ENCODE measurements around the gene LLGL1. TPM values are rescaled to one million over a fixed set of nuclear protein-coding genes. Genes with fewer than 3 reads are reported as not detected.

LLGL1 gene
- total RNA-seq, 1 donor from 2014 or later, result 99.3 TPM

GRCh38 chr17:18278867-18279266 lies 53.4 kb downstream of the LLGL1 start:
- Mint-ChIP-seq H3K9me3 (no peaks in the 10 kb centered on the region), H3K27me3 (ENCODE audit: low read depth) (no peaks in the 10 kb centered on the region), H3K27ac (ENCODE audit: unreplicated experiment) (no peak overlapping the region), H3K4me1 (no peaks in the 10 kb centered on the region), H3K36me3 (ENCODE audit: low read depth) (no peaks in the 10 kb centered on the region), H3K4me3 (no peak overlapping the region)
- no peak for TF ChIP-seq CTCF (conservative IDR thresholded peaks at IDR 0.05)
- no peak for DNase-seq (ENCODE audit: low read depth, low spot score)

GRCh38 chr17:18280249-18280648 lies 54.8 kb downstream of the LLGL1 start:
- peaks cover 5% of the 10 kb centered on the region for H3K36me3 Mint-ChIP-seq (ENCODE audit: low read depth)
- TF ChIP-seq CTCF (conservative IDR thresholded peaks at IDR 0.05), result no peak

GRCh38 chr17:18280766-18281371 lies 55.4 kb downstream of the LLGL1 start:
- Mint-ChIP-seq H3K4me3 (no peak overlapping the region), H3K9me3 (no peaks in the 10 kb centered on the region), H3K4me1 (no peaks in the 10 kb centered on the region), H3K27me3 (ENCODE audit: low read depth) (no peaks in the 10 kb centered on the region), H3K27ac (ENCODE audit: unreplicated experiment) (no peak overlapping the region), H3K36me3 (ENCODE audit: low read depth) (peaks cover 9% of the 10 kb centered on the region)
- DNase-seq (ENCODE audit: low read depth, low spot score), result no peak
- no peak for TF ChIP-seq CTCF (conservative IDR thresholded peaks at IDR 0.05)

More at GRCh38 chr17:18280249-18280648, 54.8 kb downstream of the LLGL1 start:
- H3K4me3 Mint-ChIP-seq, result no peak overlapping the region
- no peak overlapping the region for H3K27ac Mint-ChIP-seq (ENCODE audit: unreplicated experiment)
- no peaks in the 10 kb centered on the region for H3K27me3 Mint-ChIP-seq (ENCODE audit: low read depth)
- H3K9me3 Mint-ChIP-seq, result no peaks in the 10 kb centered on the region
- DNase-seq (ENCODE audit: low read depth, low spot score), result no peak
- no peaks in the 10 kb centered on the region for H3K4me1 Mint-ChIP-seq

DNA sequence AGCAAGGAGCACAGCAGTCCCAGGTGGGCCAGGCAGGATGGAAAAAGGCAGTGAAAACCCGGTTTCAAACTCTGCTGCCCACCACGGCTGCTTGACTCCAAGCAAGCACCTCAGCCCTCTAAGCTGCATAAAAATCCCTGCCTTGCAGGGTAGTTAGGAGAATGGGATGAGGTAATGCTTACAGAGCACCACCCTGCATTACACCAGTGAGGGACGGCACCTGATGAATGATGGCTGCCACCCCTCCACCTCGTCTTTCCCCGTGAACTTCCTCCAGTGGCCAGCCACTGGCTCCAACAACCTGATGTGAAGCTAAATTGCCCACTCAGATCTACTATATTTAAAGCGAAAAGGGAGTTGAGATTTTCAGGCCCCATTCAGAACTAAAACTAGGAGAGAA lies 56.4 kb downstream of the LLGL1 start:
- TF ChIP-seq CTCF (conservative IDR thresholded peaks at IDR 0.05), result no peak
- no peaks in the 10 kb centered on the region for H3K27me3 Mint-ChIP-seq (ENCODE audit: low read depth)
- no peak for DNase-seq (ENCODE audit: low read depth, low spot score)
- no peaks in the 10 kb centered on the region for H3K9me3 Mint-ChIP-seq
- H3K27ac Mint-ChIP-seq (ENCODE audit: unreplicated experiment), result no peak overlapping the region
- no peak overlapping the region for H3K4me3 Mint-ChIP-seq
- H3K36me3 Mint-ChIP-seq (ENCODE audit: low read depth), result peaks cover 9% of the 10 kb centered on the region
- no peaks in the 10 kb centered on the region for H3K4me1 Mint-ChIP-seq

DNA sequence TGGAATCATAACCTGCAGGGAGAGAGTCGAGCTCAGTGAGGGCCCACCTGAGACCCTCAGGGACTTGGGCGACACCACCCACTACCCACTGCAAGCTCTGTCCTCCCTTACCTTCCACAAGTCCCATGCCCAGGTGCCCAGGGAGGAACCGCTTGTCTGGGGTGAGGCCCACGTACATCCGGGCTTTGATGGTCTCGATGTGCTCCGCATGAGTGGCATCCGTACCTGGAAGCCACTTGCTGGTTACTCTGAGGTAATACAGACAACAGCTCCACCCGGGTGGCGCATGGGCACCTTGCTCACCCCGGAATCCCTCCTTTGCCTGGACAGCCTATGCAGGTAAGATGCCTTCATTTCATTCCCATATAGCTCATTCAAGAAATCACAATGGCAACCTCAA lies 59.9 kb downstream of the LLGL1 start:
- no peak for DNase-seq (ENCODE audit: low read depth, low spot score)
- Mint-ChIP-seq H3K36me3 (ENCODE audit: low read depth) (peaks cover 12% of the 10 kb centered on the region), H3K4me1 (no peaks in the 10 kb centered on the region), H3K27me3 (ENCODE audit: low read depth) (no peaks in the 10 kb centered on the region), H3K4me3 (no peak overlapping the region), H3K27ac (ENCODE audit: unreplicated experiment) (no peak overlapping the region), H3K9me3 (no peaks in the 10 kb centered on the region)
- TF ChIP-seq CTCF (conservative IDR thresholded peaks at IDR 0.05), result no peak

Data from neural crest cell (in vitro differentiated cells).